Liver (tissue), 9 donors: ENCODE data around the gene TMEM44. TPM values are rescaled to one million over a fixed set of nuclear protein-coding genes. Genes with fewer than 3 reads are reported as not detected.
A peak's percentile ranks its signal among the peaks of the same experiment; 100 is the strongest.
"Not testable (repeated sequence)": the region's sequence is repeated elsewhere in the genome, so short reads cannot be mapped to it uniquely, and the experiment has no call there.

ENCODE experiments used
- DNase-seq: peaks from one replicate; pipeline ENCODE4 v3.0.0-alpha.2; 2017; ENCODE audit warnings: low spot score
- H3K27ac ChIP-seq, 2 donors: one replicate each; pipeline ENCODE4 v1.7.0; 2013; ENCODE audit warnings: inconsistent platforms in 2 of 2, low read length in 2 of 2, control low read depth in 1 of 2, low read depth in 1 of 2, mild to moderate bottlenecking in 1 of 2
- H3K27me3 ChIP-seq, 4 donors: one replicate each; pipeline versions ENCODE4 v1.6.1 to v1.7.0; 2013; ENCODE audit warnings: low read length in 3 of 4, inconsistent platforms in 1 of 4, mild to moderate bottlenecking in 1 of 4, moderate library complexity in 1 of 4; ENCODE audit not compliant: control insufficient read depth in 4 of 4, insufficient read depth in 4 of 4
- H3K36me3 ChIP-seq, 4 donors: one replicate each; pipeline versions ENCODE4 v1.6.1 to v1.7.0; 2013; ENCODE audit warnings: low read length in 3 of 4, mild to moderate bottlenecking in 3 of 4, low read depth in 1 of 4, moderate library complexity in 1 of 4; ENCODE audit not compliant: control insufficient read depth in 4 of 4, insufficient read depth in 3 of 4
- H3K4me1 ChIP-seq, 4 donors: one replicate each; pipeline versions ENCODE4 v1.6.1 to v1.7.0; 2013; ENCODE audit warnings: low read length in 3 of 4, mild to moderate bottlenecking in 3 of 4, moderate library complexity in 1 of 4; ENCODE audit not compliant: control insufficient read depth in 4 of 4, insufficient read depth in 4 of 4
- H3K4me3 ChIP-seq, 3 donors: one replicate each; pipeline versions ENCODE4 v1.6.1 to v1.7.0; 2013; ENCODE audit warnings: low read length in 3 of 3, control low read depth in 1 of 3, low read depth in 1 of 3, mild to moderate bottlenecking in 1 of 3
- H3K9ac ChIP-seq, 2 donors: one replicate each; pipeline ENCODE4 v1.7.0; 2013; ENCODE audit warnings: low read length in 2 of 2, mild to moderate bottlenecking in 2 of 2, moderate library complexity in 2 of 2, control low read depth in 1 of 2, low read depth in 1 of 2
- H3K9me3 ChIP-seq, 4 donors: one replicate each; pipeline versions ENCODE4 v1.6.1 to v1.7.0; 2013; ENCODE audit warnings: low read length in 3 of 4; ENCODE audit not compliant: control insufficient read depth in 4 of 4
- EGR1 ChIP-seq, 2 donors: IDR thresholded peaks; 2 replicates each; pipeline ENCODE4 v1.6.1; 2016 to 2018; ENCODE audit warnings: antibody characterized with exemption in 2 of 2, low read depth in 2 of 2
- FOXA1 ChIP-seq: IDR thresholded peaks from 2 replicates; pipeline ENCODE4 v1.6.1; 2016; ENCODE audit warnings: antibody characterized with exemption
- FOXA2 ChIP-seq: IDR thresholded peaks from 2 replicates; pipeline ENCODE4 v1.6.1; 2016; ENCODE audit warnings: antibody characterized with exemption
- GABPA ChIP-seq, 2 donors: IDR thresholded peaks in 1 of 2; conservative IDR thresholded peaks in 1 of 2; 2 replicates each; pipeline ENCODE4 v1.6.1; 2016; ENCODE audit warnings: antibody characterized with exemption in 2 of 2, mild to moderate bottlenecking in 1 of 2, moderate library complexity in 1 of 2
- HNF4A ChIP-seq, 2 donors: conservative IDR thresholded peaks; 2 replicates each; pipeline ENCODE4 v1.6.1; 2016; ENCODE audit warnings: antibody characterized with exemption in 2 of 2, mild to moderate bottlenecking in 2 of 2
- HNF4G ChIP-seq: IDR thresholded peaks from 2 replicates; pipeline ENCODE4 v1.6.1; 2016; ENCODE audit warnings: antibody characterized with exemption
- JUND ChIP-seq, 2 donors: IDR thresholded peaks; 2 replicates each; pipeline ENCODE4 v1.6.1; 2016; ENCODE audit warnings: antibody characterized with exemption in 2 of 2
- NR2F2 ChIP-seq: IDR thresholded peaks from 2 replicates; pipeline ENCODE4 v1.6.1; 2016; ENCODE audit warnings: antibody characterized with exemption
- RAD21 ChIP-seq, 2 donors: IDR thresholded peaks; 2 replicates each; pipeline ENCODE4 v1.6.1; 2016; ENCODE audit warnings: antibody characterized with exemption in 2 of 2, mild to moderate bottlenecking in 2 of 2
- RXRA ChIP-seq, 2 donors: IDR thresholded peaks; 2 replicates each; pipeline ENCODE4 v1.6.1; 2017 to 2018; ENCODE audit warnings: antibody characterized with exemption in 2 of 2, mild to moderate bottlenecking in 1 of 2
- SP1 ChIP-seq: IDR thresholded peaks from 2 replicates; pipeline ENCODE4 v1.6.1; 2018; ENCODE audit warnings: antibody characterized with exemption, mild to moderate bottlenecking
- TAF1 ChIP-seq: conservative IDR thresholded peaks from 2 replicates; pipeline ENCODE4 v1.6.1; 2016; ENCODE audit warnings: antibody characterized with exemption, mild to moderate bottlenecking
- YY1 ChIP-seq: IDR thresholded peaks from 2 replicates; pipeline ENCODE4 v1.6.1; 2016; ENCODE audit warnings: antibody characterized with exemption, mild to moderate bottlenecking
- WGBS: extraction: QIAGEN DNeasy Blood & Tissue Kit; methylation state at CpG from one replicate; pipeline ENCODE4 v1.1.7; 2013; 5-methylcytosine and 5-hydroxymethylcytosine counted together
- polyA plus RNA-seq, 2 donors: library from polyadenylated mRNA; stranded (reverse) in 1 of 2; unstranded in 1 of 2; fragments of 200-250 nt in 1 of 2; fragments of >200 nt in 1 of 2; fragmentation: Nextera tagmentation in 1 of 2; extraction: Ambion mirVana in 1 of 2; gene quantifications; one replicate each; pipeline versions ENCODE4 v1.2.1 to v1.2.3, GENCODE V29; 2013 to 2015
- total RNA-seq, 2 donors: library from RNA; depleted of rRNA; stranded (reverse); fragments of >200 nt; gene quantifications; one replicate each; pipeline ENCODE4 v1.2.3, GENCODE V29; 2014
- TF ChIP-seq, protein P1 (sequence below): fragments of 150-350 bp; IDR thresholded peaks from 2 replicates; pipeline ENCODE4 v1.5.1; 2017; ENCODE audit warnings: improper control_type of control experiment, low read depth, low read length; ENCODE audit not compliant: missing input control
- TF ChIP-seq, protein P2 (sequence below): IDR thresholded peaks from 2 replicates; pipeline ENCODE4 v1.6.1; 2016; ENCODE audit warnings: antibody characterized with exemption
- TF ChIP-seq, protein P3 (sequence below): IDR thresholded peaks from 2 replicates; pipeline ENCODE4 v1.6.1; 2016; ENCODE audit warnings: antibody characterized with exemption
- TF ChIP-seq, protein P4 (sequence below): IDR thresholded peaks from 2 replicates; pipeline ENCODE4 v1.6.1; 2016; ENCODE audit warnings: antibody characterized with exemption
- TF ChIP-seq, protein P5 (sequence below): IDR thresholded peaks from 2 replicates; pipeline ENCODE4 v1.6.1; 2016; ENCODE audit warnings: antibody characterized with exemption, mild to moderate bottlenecking
- donor health status: healthy.
- donor health status: healthy.
- donor health status: healthy.
- donor health status: healthy.
- donor health status: healthy.

Gene TMEM44
- total and polyA plus RNA-seq, 4 donors = 1.8 to 5.0 (median 3.2) TPM

DNA sequence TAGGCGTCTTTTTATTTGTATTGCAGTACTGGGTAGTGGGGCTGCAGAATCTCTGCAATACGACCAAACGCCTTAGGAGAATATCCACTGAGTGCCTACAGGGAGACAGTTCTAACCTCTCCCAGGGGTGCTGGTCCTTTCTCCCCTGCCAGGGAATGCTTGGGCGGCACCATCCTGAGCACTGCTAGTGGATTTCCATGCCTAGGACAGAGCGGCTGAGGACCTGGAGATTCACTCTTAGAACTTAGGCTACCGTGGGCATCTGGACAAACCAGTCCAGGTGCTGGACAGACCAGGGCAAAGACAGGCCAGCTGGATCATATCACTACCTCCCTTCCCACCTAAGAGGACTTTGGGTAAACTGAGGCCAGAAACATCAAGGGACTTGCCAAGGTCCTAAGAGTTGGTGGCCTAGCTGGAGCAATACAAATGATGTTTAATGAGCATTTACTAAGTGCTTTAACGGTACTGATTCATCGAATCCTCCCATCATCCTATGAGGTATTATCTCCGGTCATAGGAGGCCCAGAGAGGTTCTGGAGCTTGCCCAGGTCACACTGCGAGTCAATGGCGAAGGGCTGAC lies 902 bp downstream of the TMEM44 start:
- TF ChIP-seq NR2F2 (no peak), TAF1 (no peak), JUND (IDR thresholded peaks at IDR 0.05) (no peak), HNF4A (conservative IDR thresholded peaks at IDR 0.05) (no peak), GABPA (IDR thresholded peaks at IDR 0.05 in 1 of 2, conservative IDR thresholded peaks at IDR 0.05 in 1 of 2) (no peak), EGR1 (IDR thresholded peaks at IDR 0.05; ENCODE audit: low read depth in 2 of 2) (no peak), HNF4G (no peak)
- TF ChIP-seq, protein P1, sequence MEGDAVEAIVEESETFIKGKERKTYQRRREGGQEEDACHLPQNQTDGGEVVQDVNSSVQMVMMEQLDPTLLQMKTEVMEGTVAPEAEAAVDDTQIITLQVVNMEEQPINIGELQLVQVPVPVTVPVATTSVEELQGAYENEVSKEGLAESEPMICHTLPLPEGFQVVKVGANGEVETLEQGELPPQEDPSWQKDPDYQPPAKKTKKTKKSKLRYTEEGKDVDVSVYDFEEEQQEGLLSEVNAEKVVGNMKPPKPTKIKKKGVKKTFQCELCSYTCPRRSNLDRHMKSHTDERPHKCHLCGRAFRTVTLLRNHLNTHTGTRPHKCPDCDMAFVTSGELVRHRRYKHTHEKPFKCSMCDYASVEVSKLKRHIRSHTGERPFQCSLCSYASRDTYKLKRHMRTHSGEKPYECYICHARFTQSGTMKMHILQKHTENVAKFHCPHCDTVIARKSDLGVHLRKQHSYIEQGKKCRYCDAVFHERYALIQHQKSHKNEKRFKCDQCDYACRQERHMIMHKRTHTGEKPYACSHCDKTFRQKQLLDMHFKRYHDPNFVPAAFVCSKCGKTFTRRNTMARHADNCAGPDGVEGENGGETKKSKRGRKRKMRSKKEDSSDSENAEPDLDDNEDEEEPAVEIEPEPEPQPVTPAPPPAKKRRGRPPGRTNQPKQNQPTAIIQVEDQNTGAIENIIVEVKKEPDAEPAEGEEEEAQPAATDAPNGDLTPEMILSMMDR = no peak
- 82% methylated on average over 11 of the region's 11 CpGs for WGBS

DNA sequence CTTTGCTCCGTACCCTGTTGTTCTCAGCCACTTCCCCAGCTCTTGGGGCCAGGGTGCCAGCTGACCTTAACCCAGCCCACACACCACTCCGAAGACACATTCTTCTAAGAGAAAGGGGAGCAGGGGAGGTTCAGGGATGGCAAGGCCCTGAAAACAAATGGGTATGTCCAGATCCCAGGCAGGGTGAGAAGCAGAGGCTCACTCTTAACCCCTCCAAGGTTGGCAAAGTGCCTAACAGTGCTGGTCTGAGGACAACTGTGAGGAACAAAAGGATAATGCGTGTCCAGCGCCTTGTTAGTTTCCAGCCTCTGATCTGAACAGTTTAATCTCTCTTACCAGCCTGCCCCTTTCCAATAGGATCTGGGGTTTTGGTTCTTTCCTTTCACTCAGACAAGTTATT lies 1.5 kb downstream of the TMEM44 start:
- H3K9me3 ChIP-seq = no peaks in the 10 kb centered on the region
- no peak overlapping the region for H3K9ac ChIP-seq
- DNase-seq = no peak
- H3K27ac ChIP-seq = no peak overlapping the region
- peaks cover 2 to 12% (median 5%) of the 10 kb centered on the region in 4 donors for H3K4me1 ChIP-seq
- H3K4me3 ChIP-seq = no peak overlapping the region
- no peak for TF ChIP-seq TAF1
- TF ChIP-seq HNF4A (conservative IDR thresholded peaks at IDR 0.05) = no peak
- no peak for TF ChIP-seq GABPA (IDR thresholded peaks at IDR 0.05 in 1 of 2, conservative IDR thresholded peaks at IDR 0.05 in 1 of 2)
- TF ChIP-seq EGR1 (IDR thresholded peaks at IDR 0.05; ENCODE audit: low read depth in 2 of 2) = no peak
- TF ChIP-seq, protein P2, sequence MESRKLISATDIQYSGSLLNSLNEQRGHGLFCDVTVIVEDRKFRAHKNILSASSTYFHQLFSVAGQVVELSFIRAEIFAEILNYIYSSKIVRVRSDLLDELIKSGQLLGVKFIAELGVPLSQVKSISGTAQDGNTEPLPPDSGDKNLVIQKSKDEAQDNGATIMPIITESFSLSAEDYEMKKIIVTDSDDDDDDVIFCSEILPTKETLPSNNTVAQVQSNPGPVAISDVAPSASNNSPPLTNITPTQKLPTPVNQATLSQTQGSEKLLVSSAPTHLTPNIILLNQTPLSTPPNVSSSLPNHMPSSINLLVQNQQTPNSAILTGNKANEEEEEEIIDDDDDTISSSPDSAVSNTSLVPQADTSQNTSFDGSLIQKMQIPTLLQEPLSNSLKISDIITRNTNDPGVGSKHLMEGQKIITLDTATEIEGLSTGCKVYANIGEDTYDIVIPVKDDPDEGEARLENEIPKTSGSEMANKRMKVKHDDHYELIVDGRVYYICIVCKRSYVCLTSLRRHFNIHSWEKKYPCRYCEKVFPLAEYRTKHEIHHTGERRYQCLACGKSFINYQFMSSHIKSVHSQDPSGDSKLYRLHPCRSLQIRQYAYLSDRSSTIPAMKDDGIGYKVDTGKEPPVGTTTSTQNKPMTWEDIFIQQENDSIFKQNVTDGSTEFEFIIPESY = no peak
- no peak for TF ChIP-seq HNF4G
- TF ChIP-seq, protein P1 = no peak
- no peak for TF ChIP-seq SP1
- TF ChIP-seq, protein P3, sequence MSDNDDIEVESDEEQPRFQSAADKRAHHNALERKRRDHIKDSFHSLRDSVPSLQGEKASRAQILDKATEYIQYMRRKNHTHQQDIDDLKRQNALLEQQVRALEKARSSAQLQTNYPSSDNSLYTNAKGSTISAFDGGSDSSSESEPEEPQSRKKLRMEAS = no peak
- TF ChIP-seq JUND (IDR thresholded peaks at IDR 0.05) = no peak
- no peak for TF ChIP-seq NR2F2
- TF ChIP-seq, protein P4, sequence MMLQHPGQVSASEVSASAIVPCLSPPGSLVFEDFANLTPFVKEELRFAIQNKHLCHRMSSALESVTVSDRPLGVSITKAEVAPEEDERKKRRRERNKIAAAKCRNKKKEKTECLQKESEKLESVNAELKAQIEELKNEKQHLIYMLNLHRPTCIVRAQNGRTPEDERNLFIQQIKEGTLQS = no peak
- no peak for TF ChIP-seq FOXA2
- TF ChIP-seq YY1 = no peak
- no peak for TF ChIP-seq RAD21 (IDR thresholded peaks at IDR 0.05)
- no peak for TF ChIP-seq RXRA (IDR thresholded peaks at IDR 0.05)
- TF ChIP-seq FOXA1 = no peak
- TF ChIP-seq, protein P5, sequence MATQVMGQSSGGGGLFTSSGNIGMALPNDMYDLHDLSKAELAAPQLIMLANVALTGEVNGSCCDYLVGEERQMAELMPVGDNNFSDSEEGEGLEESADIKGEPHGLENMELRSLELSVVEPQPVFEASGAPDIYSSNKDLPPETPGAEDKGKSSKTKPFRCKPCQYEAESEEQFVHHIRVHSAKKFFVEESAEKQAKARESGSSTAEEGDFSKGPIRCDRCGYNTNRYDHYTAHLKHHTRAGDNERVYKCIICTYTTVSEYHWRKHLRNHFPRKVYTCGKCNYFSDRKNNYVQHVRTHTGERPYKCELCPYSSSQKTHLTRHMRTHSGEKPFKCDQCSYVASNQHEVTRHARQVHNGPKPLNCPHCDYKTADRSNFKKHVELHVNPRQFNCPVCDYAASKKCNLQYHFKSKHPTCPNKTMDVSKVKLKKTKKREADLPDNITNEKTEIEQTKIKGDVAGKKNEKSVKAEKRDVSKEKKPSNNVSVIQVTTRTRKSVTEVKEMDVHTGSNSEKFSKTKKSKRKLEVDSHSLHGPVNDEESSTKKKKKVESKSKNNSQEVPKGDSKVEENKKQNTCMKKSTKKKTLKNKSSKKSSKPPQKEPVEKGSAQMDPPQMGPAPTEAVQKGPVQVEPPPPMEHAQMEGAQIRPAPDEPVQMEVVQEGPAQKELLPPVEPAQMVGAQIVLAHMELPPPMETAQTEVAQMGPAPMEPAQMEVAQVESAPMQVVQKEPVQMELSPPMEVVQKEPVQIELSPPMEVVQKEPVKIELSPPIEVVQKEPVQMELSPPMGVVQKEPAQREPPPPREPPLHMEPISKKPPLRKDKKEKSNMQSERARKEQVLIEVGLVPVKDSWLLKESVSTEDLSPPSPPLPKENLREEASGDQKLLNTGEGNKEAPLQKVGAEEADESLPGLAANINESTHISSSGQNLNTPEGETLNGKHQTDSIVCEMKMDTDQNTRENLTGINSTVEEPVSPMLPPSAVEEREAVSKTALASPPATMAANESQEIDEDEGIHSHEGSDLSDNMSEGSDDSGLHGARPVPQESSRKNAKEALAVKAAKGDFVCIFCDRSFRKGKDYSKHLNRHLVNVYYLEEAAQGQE = no peak
- peaks cover 0 to 2% (median 0%) of the 10 kb centered on the region in 4 donors for H3K36me3 ChIP-seq
- 97% methylated on average over 4 of the region's 4 CpGs for WGBS
- H3K27me3 ChIP-seq = no peaks in the 10 kb centered on the region

More for the DNA sequence above, 902 bp downstream of the TMEM44 start:
- Histone ChIP-seq H3K27me3 (no peaks in the 10 kb centered on the region), H3K4me3 (peak overlapping the region in 1 of 3 donors; percentile 59), H3K27ac (no peak overlapping the region), H3K4me1 (peaks cover 2 to 12% (median 5%) of the 10 kb centered on the region in 4 donors), H3K9ac (no peak overlapping the region), H3K36me3 (peaks cover 0 to 2% (median 0%) of the 10 kb centered on the region in 4 donors), H3K9me3 (no peaks in the 10 kb centered on the region)
- DNase-seq = no peak

DNA sequence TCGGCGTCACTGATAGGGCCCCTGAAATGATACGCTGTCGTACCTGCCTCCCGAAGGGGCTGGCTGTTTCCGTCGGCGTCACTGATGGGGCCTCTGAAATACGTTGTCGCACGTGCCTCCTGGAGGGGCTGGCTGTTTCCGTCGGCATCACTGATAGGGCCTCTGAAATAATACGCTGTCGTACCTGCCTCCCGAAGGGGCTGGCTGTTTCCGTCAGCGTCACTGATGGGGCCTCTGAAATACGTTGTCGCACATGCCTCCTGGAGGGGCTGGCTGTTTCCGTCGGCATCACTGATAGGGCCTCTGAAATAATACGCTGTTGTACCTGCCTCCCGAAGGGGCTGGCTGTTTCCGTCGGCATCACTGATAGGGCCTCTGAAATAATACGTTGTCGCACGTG lies 2.5 kb downstream of the TMEM44 start:
- not testable (repeated sequence) for H3K27ac ChIP-seq, H3K36me3 ChIP-seq, H3K4me3 ChIP-seq, H3K9me3 ChIP-seq, DNase-seq, H3K9ac ChIP-seq, H3K27me3 ChIP-seq
- WGBS = 95% methylated on average over 28 of the region's 29 CpGs
- H3K4me1 ChIP-seq = peaks cover 2 to 12% (median 5%) of the 10 kb centered on the region in 4 donors
